Measurements from ENCODE around the gene CDK14.
"Not testable (repeated sequence)": the region's sequence is repeated elsewhere in the genome, so short reads cannot be mapped to it uniquely, and the experiment has no call there.

Gene CDK14

GRCh38 chr7:91137153-91137787, 541.1 kb downstream of the CDK14 start:
- DNase-seq: no peak

GRCh38 chr7:91137788-91138368, 541.8 kb downstream of the CDK14 start:
- no peak for DNase-seq

GRCh38 chr7:91140286-91140685, 544.2 kb downstream of the CDK14 start:
- no peak for DNase-seq

- no peak for DNase-seq
Measured at GRCh38 chr7:91140982-91141381, 544.9 kb downstream of the CDK14 start.

GRCh38 chr7:91142743-91143142, 546.6 kb downstream of the CDK14 start:
- DNase-seq: no peak

- DNase-seq: no peak
Measured at GRCh38 chr7:91149341-91150246, 553.5 kb downstream of the CDK14 start.

- DNase-seq: no peak
Measured at GRCh38 chr7:91151916-91152315, 555.8 kb downstream of the CDK14 start.

- no peak for DNase-seq
Measured at GRCh38 chr7:91156316-91157185, 560.4 kb downstream of the CDK14 start.

- no peak for DNase-seq
Measured at GRCh38 chr7:91157579-91158320, 561.6 kb downstream of the CDK14 start.

- DNase-seq: no peak
Measured at GRCh38 chr7:91162436-91162835, 566.3 kb downstream of the CDK14 start.

- DNase-seq: no peak
Measured at GRCh38 chr7:91164506-91164905, 568.4 kb downstream of the CDK14 start.

- no peak for DNase-seq
Measured at GRCh38 chr7:91165006-91165845, 569.1 kb downstream of the CDK14 start.

- DNase-seq: no peak
Measured at GRCh38 chr7:91165846-91166230, 569.7 kb downstream of the CDK14 start.

- no peak for DNase-seq
Measured at GRCh38 chr7:91168871-91169829, 573.0 kb downstream of the CDK14 start.

GRCh38 chr7:91169830-91170191, 573.7 kb downstream of the CDK14 start:
- no peak for DNase-seq

- DNase-seq: not testable (repeated sequence)
Measured at GRCh38 chr7:91173265-91173664, 577.1 kb downstream of the CDK14 start.

- no peak for DNase-seq
Measured at GRCh38 chr7:91180746-91181145, 584.6 kb downstream of the CDK14 start.

GRCh38 chr7:91181949-91182348, 585.8 kb downstream of the CDK14 start:
- no peak for DNase-seq

GRCh38 chr7:91182819-91183764, 587.0 kb downstream of the CDK14 start:
- DNase-seq: no peak
